ENCODE results near the gene PALLD. TPM values are rescaled to one million over a fixed set of nuclear protein-coding genes. Genes with fewer than 3 reads are reported as not detected.

PALLD gene
- total and polyA plus RNA-seq, 2 donors (not counting 3 experiments of a cell fraction or from before 2014, with no cell fraction given): 13.4 to 48.2 TPM

DNA sequence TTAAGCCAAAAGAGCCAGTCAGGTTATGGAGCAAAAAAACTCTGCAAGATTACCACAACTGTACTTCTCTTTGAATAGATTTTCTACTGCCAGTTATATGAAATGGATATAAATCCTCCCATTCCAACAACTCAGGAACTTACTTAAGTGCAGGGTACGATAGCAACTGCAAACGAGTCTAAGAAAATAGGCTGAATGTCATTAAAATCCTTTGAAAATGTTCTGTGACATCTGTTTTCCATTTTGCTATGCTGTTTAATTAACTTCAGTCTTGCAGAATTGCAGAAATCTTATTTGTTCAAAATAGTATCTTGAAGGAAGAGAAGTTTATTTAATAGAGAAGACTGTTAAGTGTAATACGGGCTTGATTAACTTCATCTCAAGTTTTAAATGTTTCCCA, 243.8 kb downstream of the PALLD start:
- no peak overlapping the region for H3K9ac ChIP-seq (replicated peaks; ENCODE audit: extremely low read depth, insufficient read depth, low read length)
- H3K4me2 ChIP-seq (ENCODE audit: insufficient read depth, low read length): no peak overlapping the region
- H3K27ac ChIP-seq (ENCODE audit: insufficient read depth, low read depth, low read length): no peak overlapping the region
- no peaks in the 10 kb centered on the region for H3K9me3 ChIP-seq (replicated peaks; ENCODE audit: control insufficient read depth, insufficient read depth, low read length)
- no TSS peak for BruUV-seq (replicated peaks)
- no peaks in the 10 kb centered on the region for H3K9me1 ChIP-seq (replicated peaks; ENCODE audit: control insufficient read depth, extremely low read depth, insufficient read depth, low read length)
- H3K27me3 ChIP-seq (ENCODE audit: control insufficient read depth in 2 of 2, insufficient read depth in 2 of 2, low read length in 2 of 2): no peaks in the 10 kb centered on the region
- H3K4me1 ChIP-seq (ENCODE audit: control insufficient read depth, extremely low read depth, insufficient read depth, low read length): no peaks in the 10 kb centered on the region
- TF ChIP-seq FOS (IDR thresholded peaks at IDR 0.05; ENCODE audit: borderline replicate concordance, insufficient read depth, low read length) (no peak), POLR2AphosphoS5 (IDR thresholded peaks at IDR 0.05; ENCODE audit: insufficient read depth, low read depth, low read length) (no peak), GATA2 (IDR thresholded peaks at IDR 0.05; ENCODE audit: insufficient read depth, insufficient read length, low read depth, low read length) (no peak), EZH2 (IDR thresholded peaks at IDR 0.05; ENCODE audit: borderline replicate concordance, low read depth, low read length, severe bottlenecking) (no peak)
- H3K36me3 ChIP-seq (ENCODE audit: control insufficient read depth in 2 of 2, extremely low read depth in 1 of 2, insufficient read depth in 2 of 2, low read length in 2 of 2): no peaks in the 10 kb centered on the region
- H3K4me3 ChIP-seq (replicated peaks in 1 of 3; ENCODE audit: insufficient read depth in 1 of 3, low read depth in 1 of 3, low read length in 3 of 3): no peak overlapping the region
- dilution Hi-C loops (cut with MboI; ENCODE audit: extremely low pct_ligation_motif_present, low sequenced_read_pairs) (no loop called here), intact Hi-C loops (cut with micrococcal nuclease) (no loop called here)
- H2AFZ ChIP-seq (ENCODE audit: low read depth, low read length): no peak overlapping the region
- DNase-seq (ENCODE audit: low read depth, low spot score) (no peak), FAIRE-seq (no peak)
- CTCF ChIA-PET: no interaction called here
- H4K20me1 ChIP-seq (replicated peaks; ENCODE audit: control insufficient read depth, extremely low read depth, insufficient read depth, low read length): no peaks in the 10 kb centered on the region
- no peaks in the 10 kb centered on the region for H3K79me2 ChIP-seq (ENCODE audit: control insufficient read depth, insufficient read depth, low read length)
- POLR2A ChIA-PET: no interaction called here

DNA sequence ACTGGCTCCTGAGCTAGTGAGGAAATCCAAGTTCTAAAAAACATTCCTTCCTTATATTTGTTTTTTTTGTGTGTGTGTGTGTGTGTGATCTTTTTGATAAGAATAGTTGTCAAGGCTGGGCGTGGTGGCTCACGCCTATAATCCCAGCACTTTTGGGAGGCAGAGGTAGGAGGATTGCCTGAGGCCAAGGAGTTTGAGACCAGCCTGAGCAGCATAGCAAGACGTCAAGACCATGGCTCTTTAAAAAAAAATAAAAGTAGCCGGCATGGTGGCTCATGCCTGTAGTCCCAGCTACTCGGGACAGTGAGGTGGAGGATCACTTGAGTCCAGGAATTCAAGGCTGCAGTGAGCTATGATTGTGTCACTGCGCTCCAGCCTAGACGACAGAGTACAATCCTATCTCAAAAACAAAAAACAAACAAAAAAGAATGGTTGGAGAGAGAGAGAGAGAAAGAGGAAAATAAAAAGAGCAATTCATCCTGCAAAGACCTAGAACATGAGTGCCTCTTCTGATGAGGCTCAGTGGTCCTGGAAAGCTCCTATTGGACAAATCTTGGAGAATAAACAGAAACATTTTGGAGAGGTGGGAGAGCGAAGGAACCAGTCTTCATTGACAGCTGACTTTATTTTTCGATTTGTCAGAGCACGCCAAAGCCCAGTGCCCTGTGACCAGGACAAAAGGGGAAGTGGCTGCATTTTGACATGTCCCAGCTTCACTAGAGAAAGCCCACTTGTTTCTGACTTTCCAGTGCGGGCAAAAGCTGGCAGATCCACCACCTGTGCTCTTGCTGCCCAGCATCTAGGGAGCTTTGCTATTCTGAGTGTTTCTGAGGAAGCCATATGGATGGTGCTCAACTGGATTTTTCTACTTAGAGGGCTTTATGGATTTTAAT, 244.7 kb downstream of the PALLD start:
- CTCF ChIA-PET: no interaction called here
- H3K9me3 ChIP-seq (replicated peaks; ENCODE audit: control insufficient read depth, insufficient read depth, low read length): no peaks in the 10 kb centered on the region
- no peak overlapping the region for H3K9ac ChIP-seq (replicated peaks; ENCODE audit: extremely low read depth, insufficient read depth, low read length)
- POLR2A ChIA-PET: no interaction called here
- BruUV-seq (replicated peaks): no TSS peak
- H3K4me2 ChIP-seq (ENCODE audit: insufficient read depth, low read length): no peak overlapping the region
- TF ChIP-seq POLR2A (IDR thresholded peaks at IDR 0.05; ENCODE audit: low read depth, low read length): no peak
- no peak for TF ChIP-seq EZH2 (IDR thresholded peaks at IDR 0.05; ENCODE audit: borderline replicate concordance, low read depth, low read length, severe bottlenecking)
- H3K27ac ChIP-seq (ENCODE audit: insufficient read depth, low read depth, low read length): no peak overlapping the region
- FAIRE-seq (no peak), DNase-seq (ENCODE audit: low read depth, low spot score) (no peak)
- H3K27me3 ChIP-seq (ENCODE audit: control insufficient read depth in 2 of 2, insufficient read depth in 2 of 2, low read length in 2 of 2): no peaks in the 10 kb centered on the region
- no peaks in the 10 kb centered on the region for H3K79me2 ChIP-seq (ENCODE audit: control insufficient read depth, insufficient read depth, low read length)
- H3K9me1 ChIP-seq (replicated peaks; ENCODE audit: control insufficient read depth, extremely low read depth, insufficient read depth, low read length): no peaks in the 10 kb centered on the region
- dilution Hi-C loops (cut with MboI; ENCODE audit: extremely low pct_ligation_motif_present, low sequenced_read_pairs) (no loop called here), intact Hi-C loops (cut with micrococcal nuclease) (no loop called here)
- no peaks in the 10 kb centered on the region for H4K20me1 ChIP-seq (replicated peaks; ENCODE audit: control insufficient read depth, extremely low read depth, insufficient read depth, low read length)
- no peaks in the 10 kb centered on the region for H3K4me1 ChIP-seq (ENCODE audit: control insufficient read depth, extremely low read depth, insufficient read depth, low read length)
- H3K36me3 ChIP-seq (ENCODE audit: control insufficient read depth in 2 of 2, extremely low read depth in 1 of 2, insufficient read depth in 2 of 2, low read length in 2 of 2): no peaks in the 10 kb centered on the region
- H3K4me3 ChIP-seq (replicated peaks in 1 of 3; ENCODE audit: insufficient read depth in 1 of 3, low read depth in 1 of 3, low read length in 3 of 3): no peak overlapping the region
- no peak overlapping the region for H2AFZ ChIP-seq (ENCODE audit: low read depth, low read length)

Measured in endothelial cell of umbilical vein (primary cell).